Measurements from ENCODE around the gene IDH1. TPM values are rescaled to one million over a fixed set of nuclear protein-coding genes. Genes with fewer than 3 reads are reported as not detected.

IDH1 gene
- total and polyA plus RNA-seq, 2 of the 13 experiments (the other 11 are each of a cell fraction or from before 2014, with no cell fraction given) = 312 to 1,077 TPM

GRCh38 chr2:208265371-208265800 is 10.5 kb upstream of the IDH1 start (continued):
- peak; percentile 19; the same call in 1 of the 2 replicates for TF ChIP-seq ZBTB40 (IDR thresholded peaks at IDR 0.05)
- TF ChIP-seq ZBTB40 (CRISPR knock-in tag; IDR thresholded peaks at IDR 0.05) = peak; percentile 94
- peak; percentile 10; the same call in 1 of the 2 replicates for TF ChIP-seq FOSL2 (CRISPR knock-in tag; IDR thresholded peaks at IDR 0.05)
- TF ChIP-seq ZSCAN20 (CRISPR knock-in tag; IDR thresholded peaks at IDR 0.05; ENCODE audit: borderline replicate concordance) = peak; percentile 16; the same call in 1 of the 2 replicates
- TF ChIP-seq ZNF501 (CRISPR knock-in tag; IDR thresholded peaks at IDR 0.05) = peak; percentile 4; the same call in 1 of the 2 replicates
- 0 out of 2 replicates have a peak, but pooled peaks have one; percentile 48 for TF ChIP-seq SNAI1 (CRISPR knock-in tag; IDR thresholded peaks at IDR 0.05; ENCODE audit: borderline replicate concordance)
